Fibroblast of lung (primary cell): ENCODE measurements around the gene SELPLG.

Experiments used
- CTCF ChIP-seq, 2 donors: IDR thresholded peaks in 1 of 2; conservative IDR thresholded peaks in 1 of 2; 1 replicate in 1 of 2; 2 replicates in 1 of 2; pipeline ENCODE4 v1.5.1; 2011 to 2012; ENCODE audit warnings: low read length in 2 of 2, control low read depth in 1 of 2, inconsistent platforms in 1 of 2, low read depth in 1 of 2, mild to moderate bottlenecking in 1 of 2
- EZH2 ChIP-seq: IDR thresholded peaks from 2 replicates; pipeline ENCODE4 v1.5.1; 2012; ENCODE audit warnings: low read length, control low read depth, mild to moderate bottlenecking; ENCODE audit errors: missing control alignments

GRCh38 chr12:108676707-108677106 is 43.0 kb upstream of the SELPLG start:
- TF ChIP-seq CTCF (conservative IDR thresholded peaks at IDR 0.05 in 1 of 2, IDR thresholded peaks at IDR 0.05 in 1 of 2; ENCODE audit: low read depth in 1 of 2, low read length in 2 of 2) (no peak), EZH2 (no peak)
